OCI-LY7 (cell line): ENCODE results near the gene GRIK1.

Source experiments
- EZH2phosphoT487 ChIP-seq: fragments of 200-600 bp; sonication (generic); IDR thresholded peaks from 2 replicates; pipeline ENCODE4 v1.6.1; 2018; ENCODE audit warnings: low read depth, borderline replicate concordance, mild to moderate bottlenecking, mixed run types, antibody characterized with exemption, low read length, moderate library complexity, mixed read lengths
- TF ChIP-seq, protein P1 (sequence below): fragments of 200-600 bp; sonication (generic); conservative IDR thresholded peaks from 2 replicates; pipeline ENCODE4 v1.5.1; 2014; ENCODE audit warnings: mild to moderate bottlenecking, antibody characterized with exemption, low read length, moderate library complexity, mixed read lengths

DNA sequence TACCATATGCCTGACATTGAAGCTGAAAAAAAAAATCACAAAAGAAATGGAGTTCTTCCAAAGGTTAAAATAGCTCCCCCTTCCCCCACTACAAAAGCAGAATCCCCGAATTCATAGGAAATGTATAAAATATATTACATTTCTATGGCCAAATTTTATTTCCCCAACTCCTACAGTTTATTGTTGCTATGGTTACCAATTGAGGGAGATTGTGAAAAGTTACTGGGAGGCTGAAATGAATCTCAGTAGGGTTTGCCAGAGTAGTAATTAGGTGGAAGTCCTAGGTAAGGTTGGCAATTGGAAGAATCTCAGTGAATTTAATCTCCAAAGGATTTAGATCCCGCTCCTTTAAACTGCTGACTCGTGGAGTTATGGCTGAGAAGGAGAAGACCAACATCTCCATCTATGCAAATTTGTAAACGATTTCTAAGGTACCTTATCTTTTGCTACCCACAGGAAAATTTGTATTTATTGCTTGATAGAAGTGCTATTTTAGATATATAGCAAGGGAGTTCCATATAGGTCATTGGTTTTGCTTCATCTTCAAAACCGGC lies 359.0 kb downstream of the GRIK1 start:
- TF ChIP-seq, protein P1, sequence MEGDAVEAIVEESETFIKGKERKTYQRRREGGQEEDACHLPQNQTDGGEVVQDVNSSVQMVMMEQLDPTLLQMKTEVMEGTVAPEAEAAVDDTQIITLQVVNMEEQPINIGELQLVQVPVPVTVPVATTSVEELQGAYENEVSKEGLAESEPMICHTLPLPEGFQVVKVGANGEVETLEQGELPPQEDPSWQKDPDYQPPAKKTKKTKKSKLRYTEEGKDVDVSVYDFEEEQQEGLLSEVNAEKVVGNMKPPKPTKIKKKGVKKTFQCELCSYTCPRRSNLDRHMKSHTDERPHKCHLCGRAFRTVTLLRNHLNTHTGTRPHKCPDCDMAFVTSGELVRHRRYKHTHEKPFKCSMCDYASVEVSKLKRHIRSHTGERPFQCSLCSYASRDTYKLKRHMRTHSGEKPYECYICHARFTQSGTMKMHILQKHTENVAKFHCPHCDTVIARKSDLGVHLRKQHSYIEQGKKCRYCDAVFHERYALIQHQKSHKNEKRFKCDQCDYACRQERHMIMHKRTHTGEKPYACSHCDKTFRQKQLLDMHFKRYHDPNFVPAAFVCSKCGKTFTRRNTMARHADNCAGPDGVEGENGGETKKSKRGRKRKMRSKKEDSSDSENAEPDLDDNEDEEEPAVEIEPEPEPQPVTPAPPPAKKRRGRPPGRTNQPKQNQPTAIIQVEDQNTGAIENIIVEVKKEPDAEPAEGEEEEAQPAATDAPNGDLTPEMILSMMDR = no peak
- no peak for TF ChIP-seq EZH2phosphoT487
